GM18870 (cell line): ENCODE results near the gene PTPRB.

Experiments
- ATAC-seq: cut with Tn5 transposase; IDR thresholded peaks from one replicate; pipeline ENCODE4 v1.9.1; 2021; ENCODE audit warnings: moderate library complexity; ENCODE audit not compliant: unreplicated experiment

PTPRB gene

DNA sequence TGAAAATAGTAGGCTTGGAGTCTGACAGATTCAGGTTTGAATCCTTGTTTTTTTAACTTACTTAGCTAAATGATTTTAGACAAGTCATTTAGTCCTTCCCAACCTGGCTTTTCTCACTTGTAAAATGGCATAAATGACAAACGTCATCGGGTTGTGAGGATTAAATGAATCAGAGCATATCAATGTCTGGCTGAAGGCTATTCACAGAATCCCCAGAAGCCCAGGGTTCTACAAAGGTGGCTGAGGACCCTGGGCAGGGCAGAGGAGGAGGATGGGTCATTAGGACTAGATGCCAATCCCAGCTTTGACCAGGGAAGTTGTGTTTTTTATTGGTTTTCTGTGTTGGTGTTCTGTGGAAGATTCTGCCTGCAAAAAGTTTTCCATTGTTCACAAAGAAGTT lies 7.6 kb upstream of the PTPRB start:
- no peak for ATAC-seq

DNA sequence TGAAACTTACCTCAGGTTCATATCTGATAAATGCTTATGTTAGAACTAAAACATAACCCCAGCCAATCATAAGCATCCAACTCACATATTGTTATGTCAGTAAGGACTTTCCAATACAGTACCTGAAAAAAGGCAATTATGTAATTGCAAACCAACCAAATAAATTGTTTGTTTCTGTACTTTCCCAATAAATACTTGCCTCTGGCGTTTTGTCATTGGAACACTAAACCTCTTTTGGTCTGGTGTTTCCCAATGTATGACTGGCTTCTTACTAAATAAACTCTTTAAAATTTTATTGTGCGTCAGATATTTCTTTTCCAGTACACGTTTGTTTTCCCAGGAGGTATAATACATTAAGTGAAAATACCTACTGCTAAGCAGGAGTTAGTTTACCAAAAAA lies 6.7 kb upstream of the PTPRB start:
- ATAC-seq, result no peak

- no peak for ATAC-seq
These were observed 4.5 kb upstream of the PTPRB start for GRCh38 chr12:70641691-70642090.

DNA sequence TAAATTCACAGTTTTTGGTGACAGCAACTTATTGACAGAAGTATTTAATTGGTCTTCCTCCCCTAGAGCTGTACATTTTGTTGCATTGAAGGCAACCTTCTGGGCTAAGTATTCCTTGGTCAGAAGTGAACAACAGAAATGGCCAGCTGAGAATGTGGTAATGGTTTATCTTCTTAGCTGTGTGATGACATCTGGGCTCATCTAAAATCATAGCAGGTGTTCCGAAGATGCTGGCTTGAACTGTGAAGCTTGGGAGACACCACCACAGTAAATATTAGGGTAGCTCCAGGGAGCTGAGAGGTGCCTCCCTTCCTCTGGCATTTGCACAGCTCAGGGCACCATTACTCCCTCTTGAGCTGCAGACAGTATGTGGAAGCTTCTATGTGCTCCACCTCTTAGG lies 3.7 kb upstream of the PTPRB start:
- ATAC-seq, result no peak

DNA sequence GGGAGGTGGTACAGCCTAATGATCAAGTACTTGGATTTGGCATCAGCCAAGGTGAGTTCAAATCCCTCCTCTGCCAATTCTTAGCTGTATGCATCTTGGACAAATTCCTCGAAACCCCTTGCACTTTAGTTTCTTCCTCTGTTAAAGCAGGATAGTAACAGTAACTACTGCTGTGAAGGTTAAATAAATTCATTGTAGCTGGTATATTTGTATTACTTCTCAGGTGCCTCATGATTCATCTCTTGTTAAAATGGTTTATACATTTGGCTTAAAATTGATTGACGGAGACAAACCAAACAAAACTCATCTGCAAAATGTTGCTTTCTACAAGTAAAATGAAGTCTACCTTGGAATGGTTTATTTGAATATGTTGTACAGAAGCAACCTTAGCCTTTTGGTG lies 2.3 kb upstream of the PTPRB start:
- no peak for ATAC-seq

GRCh38 chr12:70638639-70639360 lies 1.6 kb upstream of the PTPRB start:
- ATAC-seq, result no peak

- no peak for ATAC-seq
These were observed 1.5 kb downstream of the PTPRB start for GRCh38 chr12:70635755-70636154.

DNA sequence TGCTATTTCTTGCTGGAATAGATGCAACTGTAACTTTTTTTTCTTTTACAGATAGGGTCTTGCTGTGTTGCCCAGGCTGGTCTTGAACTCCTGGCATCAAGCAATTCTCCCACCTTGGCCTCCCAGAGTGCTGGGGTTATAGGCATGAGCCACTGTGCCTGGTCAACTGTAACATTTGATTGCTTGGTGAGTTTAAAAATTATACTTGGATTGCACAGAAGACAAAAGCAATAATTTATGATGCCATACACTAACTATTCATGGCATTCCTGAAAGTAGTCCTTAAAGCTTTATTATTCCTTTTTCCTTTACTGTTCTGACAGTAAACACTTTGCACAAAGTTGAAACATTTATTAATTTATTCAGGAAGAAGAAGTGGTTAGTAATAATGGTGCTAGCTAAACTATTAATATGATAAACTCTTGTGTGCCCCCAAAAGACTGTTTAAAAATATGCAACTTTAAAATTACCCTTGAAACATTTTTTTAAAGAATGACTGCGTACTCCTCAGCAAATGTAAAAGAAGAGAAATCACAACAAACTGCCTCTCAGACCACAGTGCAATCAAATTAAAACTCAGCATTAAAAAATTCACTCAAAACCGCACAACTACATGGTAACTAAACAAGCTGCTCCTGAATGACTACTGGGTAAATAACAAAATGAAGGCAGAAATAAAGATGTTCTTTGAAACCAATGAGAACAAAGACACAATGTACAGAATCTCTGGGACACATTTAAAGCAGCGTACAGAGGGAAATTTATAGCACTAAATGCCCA lies 8.3 kb downstream of the PTPRB start:
- no peak for ATAC-seq

DNA sequence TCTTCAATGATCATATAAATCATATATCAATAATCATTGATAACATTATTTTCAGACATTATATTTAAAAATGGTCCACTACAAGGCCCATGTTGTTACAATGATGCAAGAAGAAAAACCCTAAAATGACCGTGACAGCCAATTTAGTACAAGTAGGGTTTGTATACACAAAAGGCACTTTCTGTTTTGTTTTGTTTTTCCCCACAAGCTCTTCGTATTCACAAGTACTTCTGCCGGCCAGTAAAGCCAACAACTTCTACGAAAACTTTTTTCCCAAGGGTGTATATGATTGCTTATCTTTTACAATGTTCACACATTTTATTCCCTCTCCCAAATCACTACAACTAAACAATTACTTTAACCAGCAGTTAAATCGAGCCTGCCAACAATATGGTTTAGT lies 9.6 kb downstream of the PTPRB start:
- ATAC-seq, result no peak

- ATAC-seq, result no peak
These were observed 11.0 kb downstream of the PTPRB start for GRCh38 chr12:70626180-70626579.

- no peak for ATAC-seq
These were observed 17.6 kb downstream of the PTPRB start for GRCh38 chr12:70619471-70620152.

DNA sequence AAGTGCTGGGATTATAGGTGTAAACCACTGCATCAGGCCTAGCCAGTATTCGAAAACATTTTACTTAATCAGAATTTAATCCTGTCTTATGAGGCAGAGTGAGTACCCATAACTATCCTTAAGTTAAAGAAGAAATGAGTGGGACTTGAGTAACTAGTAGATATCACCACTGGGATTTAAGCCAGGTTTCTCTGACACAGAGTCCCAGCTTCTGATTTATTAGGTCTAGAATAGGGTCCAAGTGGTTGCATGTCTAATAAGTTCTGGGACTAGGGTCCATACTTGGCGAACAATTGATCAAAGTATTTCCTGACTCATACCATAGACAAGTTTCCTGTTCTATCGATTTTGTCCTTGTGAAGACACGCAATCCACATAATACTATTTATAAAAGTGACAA lies 18.9 kb downstream of the PTPRB start:
- no peak for ATAC-seq

GRCh38 chr12:70617450-70617849 lies 19.8 kb downstream of the PTPRB start:
- no peak for ATAC-seq

- no peak for ATAC-seq
These were observed 21.9 kb downstream of the PTPRB start for GRCh38 chr12:70615174-70615866.

GRCh38 chr12:70609739-70610491 lies 27.3 kb downstream of the PTPRB start:
- ATAC-seq, result no peak

DNA sequence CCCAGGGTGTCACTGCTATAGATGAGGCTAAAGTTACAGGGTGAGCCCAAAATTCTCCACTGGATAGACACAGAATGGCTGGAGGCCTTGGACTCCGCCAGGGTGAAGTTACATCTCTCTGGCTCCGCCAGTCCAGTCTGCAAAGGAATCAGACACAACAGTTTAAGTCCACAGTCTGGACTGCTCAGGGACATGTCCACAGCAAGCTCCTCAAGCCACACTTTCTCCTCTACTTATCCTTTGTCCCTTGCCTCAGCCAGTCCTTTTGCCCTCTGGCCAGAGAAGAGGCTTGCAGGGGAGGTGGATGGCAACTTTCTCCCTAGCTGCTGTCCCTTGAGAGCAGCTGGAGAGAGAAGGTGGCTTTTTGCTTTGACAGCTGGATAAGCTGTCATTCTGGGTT lies 28.0 kb downstream of the PTPRB start:
- no peak for ATAC-seq

- no peak for ATAC-seq
These were observed 29.0 kb downstream of the PTPRB start for GRCh38 chr12:70608184-70608583.

GRCh38 chr12:70607107-70607506 lies 30.1 kb downstream of the PTPRB start:
- ATAC-seq, result no peak

GRCh38 chr12:70605976-70606375 lies 31.3 kb downstream of the PTPRB start:
- no peak for ATAC-seq

DNA sequence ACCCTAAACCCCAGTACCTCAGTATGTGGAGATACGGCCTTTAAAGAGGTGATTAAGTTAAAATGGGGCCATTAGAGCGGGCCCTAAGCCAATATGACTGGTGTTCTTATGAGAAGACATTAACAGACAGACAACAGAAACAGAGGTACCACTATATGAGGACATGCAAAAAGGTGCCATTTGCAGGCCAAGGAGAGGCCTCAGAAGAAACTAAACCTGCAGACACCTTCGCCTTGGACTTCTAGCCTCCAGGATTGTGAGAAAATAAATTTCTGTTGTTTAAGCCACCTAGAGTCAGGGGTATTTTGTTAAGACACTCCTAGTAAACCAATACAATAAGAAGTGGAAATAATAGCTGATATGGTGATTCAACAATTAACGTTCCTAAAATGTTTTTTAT lies 32.6 kb downstream of the PTPRB start:
- ATAC-seq, result no peak

- no peak for ATAC-seq
These were observed 34.2 kb downstream of the PTPRB start for GRCh38 chr12:70603044-70603443.
